Fibroblast of skin of right quadriceps (primary cell): ENCODE data around the gene PINK1.

Experiments
- DNase-seq: peaks from one replicate; pipeline ENCODE4 v3.0.0-alpha.2; 2013

Gene PINK1

DNA sequence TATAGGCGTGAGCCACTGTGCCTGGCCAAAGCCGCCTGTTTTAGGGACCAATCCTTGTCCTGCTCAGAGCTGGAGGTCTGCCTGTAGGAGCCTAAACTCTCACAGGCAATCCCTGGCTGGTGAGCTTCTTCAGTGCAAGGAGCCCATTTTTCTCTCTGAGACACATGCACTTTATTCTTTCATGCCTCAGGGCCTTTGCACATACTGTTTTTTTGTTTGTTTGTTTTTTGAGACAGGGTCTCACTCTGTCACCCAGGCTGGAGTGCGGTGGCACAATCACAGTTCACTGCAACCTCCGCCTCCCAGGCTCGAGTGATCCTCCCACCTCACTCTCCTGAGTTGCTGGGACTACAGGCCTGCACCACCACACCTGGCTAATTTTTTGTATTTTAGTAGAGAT lies 21.6 kb upstream of the PINK1 start:
- DNase-seq = no peak

DNA sequence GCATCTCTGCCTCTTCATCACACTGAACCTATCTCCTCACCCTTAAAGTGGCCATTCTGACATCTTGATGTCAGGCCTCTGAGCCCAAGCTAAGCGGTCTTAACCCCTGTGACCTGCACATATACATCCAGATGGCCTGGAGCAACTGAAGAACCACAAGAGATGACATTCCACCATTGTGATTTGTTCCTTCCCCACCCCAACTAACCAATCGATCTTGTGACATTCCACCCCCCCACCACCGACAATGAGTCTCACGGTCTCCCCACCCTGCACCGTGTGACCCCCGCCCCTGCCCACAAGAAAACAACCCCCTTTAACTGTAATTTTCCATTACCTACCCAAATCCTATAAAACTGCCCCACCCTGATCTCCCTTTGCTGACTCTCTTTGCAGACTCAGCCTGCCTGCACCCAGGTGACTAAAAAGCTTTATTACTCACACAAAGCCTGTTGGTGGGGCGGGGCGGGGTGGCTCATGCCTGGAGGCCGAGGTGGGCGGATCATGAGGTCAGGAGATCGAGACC lies 21.0 kb upstream of the PINK1 start:
- no peak for DNase-seq

DNA sequence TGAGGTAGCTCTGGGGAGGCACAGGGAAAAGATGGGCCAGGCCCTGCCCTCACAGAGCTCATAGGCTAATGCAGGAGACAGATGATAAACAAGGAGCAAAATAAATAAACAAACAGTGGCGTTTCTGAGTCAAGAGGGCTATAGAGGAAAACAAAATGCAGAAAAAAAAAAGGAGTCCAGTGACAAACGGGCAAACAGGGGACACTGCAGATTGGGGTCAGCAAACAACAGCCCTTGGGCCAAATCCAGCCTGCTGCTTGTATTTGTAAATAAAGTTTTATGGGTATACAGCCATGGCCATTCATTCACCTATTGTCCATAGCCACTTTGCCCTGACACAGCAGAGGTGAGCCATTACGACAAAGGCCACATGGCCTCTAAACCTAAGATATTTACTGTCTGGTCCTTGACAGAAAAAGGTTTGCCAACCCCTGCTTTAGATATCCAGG lies 19.1 kb upstream of the PINK1 start:
- DNase-seq = no peak

DNA sequence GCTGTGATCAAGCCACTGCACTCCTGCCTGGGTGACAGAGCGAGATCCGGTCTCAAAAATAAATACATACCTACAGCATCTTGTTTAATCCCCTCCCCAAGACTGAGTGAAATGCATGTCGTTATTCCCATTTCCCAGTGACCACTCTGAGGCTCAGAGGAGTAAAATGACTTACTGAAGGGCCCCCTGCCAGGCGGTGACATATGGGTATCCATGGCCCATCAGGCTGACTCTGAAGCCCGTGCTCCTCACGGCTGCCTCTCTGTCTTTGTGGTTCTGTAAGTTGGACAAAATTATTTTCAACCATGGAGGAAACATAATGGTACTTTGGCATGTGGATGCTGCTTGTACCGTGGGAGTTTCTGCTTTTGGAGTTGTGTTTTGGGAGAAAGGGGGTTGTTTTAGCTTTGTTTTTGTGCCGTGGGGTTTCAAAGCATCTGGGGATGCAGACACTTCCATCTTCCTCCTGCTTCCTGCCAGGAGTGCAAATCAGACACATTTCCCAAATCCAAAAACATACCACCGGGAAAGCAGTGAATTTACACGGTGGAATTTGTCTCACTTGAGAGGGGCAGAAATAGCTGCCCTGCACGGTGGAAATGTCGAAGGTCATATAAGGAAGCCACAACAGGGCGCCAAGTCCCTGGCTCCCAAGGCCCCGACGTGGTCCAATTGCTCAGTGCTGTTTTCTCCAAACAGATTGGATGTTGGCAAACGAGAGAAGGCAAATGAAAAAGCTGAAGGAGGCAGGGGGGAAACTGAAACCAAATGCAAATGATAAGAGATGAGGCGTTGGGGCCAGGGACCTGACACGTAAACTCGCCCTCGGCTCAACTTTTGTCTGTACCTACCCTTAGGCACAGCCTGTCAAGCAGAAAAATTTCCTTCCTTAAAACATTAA lies 17.1 kb upstream of the PINK1 start:
- DNase-seq = no peak

DNA sequence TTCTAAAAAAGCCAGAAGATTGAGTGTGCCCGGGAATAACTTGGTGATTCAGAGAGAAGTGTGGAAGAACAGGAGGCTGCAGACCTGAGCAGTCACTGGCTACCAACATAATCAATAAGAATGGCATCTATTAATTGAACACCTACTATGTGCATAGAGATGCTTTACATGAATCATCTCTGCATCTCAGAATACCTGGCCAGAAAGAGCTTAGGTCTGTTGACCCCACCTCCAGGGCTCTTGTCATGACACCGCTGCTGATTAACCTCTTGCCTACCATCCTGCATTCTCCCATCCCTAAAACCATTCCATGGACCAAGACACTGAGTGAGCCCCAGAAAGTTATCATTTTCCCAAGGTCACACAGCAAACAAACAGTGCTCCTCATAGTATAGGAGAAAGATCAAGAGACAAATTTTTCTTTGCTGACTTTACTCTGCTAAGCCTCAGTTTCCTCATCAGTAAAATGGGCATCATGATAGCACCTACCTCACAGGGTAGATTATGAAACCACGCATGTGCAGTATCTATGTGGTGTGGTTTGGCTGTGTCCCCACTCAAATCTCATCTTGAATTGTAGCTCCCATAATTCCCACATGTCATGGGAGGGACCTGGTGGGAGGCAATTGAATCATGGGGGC lies 16.3 kb upstream of the PINK1 start:
- DNase-seq = no peak

DNA sequence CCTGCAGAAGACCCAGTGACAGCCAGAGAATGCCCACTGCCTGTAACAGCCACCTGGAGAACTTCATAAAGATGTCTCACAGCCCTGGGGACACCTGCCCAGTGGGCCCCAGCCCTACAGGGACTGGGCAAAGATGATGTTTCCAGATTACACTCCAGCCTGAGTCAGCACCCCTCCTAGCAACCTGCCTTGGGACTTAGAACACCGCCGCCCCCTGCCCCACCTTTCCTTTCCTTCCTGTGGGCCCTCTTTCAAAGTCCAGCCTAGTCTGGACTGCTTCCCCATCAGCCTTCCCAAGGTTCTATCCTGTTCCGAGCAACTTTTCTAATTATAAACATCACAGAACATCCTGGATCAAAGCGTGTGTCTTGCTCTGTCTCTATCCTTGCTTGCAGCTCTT lies 14.7 kb upstream of the PINK1 start:
- no peak for DNase-seq

DNA sequence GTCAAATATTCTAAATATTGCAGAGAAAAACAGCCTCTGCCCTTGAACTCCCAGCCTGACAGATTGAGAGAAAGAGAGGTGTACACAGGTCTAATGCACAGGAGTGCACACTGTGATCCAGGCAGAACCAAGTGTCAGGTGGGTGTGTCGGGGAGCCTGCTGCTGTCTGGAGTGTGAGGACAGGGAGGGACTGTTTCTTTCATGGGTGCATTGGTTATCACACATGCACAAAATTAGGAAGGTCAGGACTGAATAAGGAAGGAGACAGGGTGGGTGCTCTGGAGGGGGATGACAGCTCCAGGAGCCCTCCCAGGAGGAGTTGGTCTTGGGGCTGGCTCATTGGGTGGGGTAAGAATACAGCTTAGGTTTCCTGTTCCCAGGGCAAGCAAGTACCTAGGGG lies 13.3 kb upstream of the PINK1 start:
- no peak for DNase-seq

DNA sequence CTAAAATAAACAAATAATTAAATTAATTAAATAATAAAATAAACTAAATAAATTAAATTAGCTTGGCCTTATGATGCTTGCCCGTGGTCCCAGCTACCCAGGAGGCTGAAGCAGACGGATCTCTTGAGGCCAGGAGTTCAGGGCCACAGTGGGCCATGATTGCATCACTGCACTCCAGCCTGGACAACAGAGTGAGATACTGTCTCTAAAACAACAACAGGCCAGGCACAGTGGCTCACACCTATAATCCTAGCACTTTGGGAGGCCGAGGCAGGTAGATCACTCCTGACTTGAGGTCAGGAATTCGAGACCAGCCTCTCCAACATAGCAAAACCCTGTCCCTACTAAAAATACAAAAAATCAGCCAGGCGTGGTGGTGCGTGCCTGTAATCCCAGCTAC lies 12.2 kb upstream of the PINK1 start:
- DNase-seq = no peak

DNA sequence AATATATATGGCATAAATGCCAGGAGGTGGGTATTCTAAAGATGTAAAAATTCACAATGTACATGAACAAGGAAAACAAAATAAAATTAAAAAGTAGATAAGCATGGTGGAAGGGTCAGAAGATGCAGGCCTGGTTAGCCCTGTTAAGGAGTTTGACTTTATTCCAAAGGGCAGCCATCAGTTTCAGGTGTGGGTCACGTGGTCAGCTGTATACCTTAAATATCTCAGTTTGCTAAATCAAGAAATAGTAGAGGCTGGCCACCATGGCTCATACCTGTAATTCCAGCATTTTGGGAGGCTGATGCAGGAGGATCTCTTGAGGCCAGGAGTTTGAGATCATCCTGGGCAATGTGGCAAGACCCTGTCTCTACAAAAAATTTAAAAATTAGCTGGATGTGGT lies 8.5 kb upstream of the PINK1 start:
- no peak for DNase-seq

DNA sequence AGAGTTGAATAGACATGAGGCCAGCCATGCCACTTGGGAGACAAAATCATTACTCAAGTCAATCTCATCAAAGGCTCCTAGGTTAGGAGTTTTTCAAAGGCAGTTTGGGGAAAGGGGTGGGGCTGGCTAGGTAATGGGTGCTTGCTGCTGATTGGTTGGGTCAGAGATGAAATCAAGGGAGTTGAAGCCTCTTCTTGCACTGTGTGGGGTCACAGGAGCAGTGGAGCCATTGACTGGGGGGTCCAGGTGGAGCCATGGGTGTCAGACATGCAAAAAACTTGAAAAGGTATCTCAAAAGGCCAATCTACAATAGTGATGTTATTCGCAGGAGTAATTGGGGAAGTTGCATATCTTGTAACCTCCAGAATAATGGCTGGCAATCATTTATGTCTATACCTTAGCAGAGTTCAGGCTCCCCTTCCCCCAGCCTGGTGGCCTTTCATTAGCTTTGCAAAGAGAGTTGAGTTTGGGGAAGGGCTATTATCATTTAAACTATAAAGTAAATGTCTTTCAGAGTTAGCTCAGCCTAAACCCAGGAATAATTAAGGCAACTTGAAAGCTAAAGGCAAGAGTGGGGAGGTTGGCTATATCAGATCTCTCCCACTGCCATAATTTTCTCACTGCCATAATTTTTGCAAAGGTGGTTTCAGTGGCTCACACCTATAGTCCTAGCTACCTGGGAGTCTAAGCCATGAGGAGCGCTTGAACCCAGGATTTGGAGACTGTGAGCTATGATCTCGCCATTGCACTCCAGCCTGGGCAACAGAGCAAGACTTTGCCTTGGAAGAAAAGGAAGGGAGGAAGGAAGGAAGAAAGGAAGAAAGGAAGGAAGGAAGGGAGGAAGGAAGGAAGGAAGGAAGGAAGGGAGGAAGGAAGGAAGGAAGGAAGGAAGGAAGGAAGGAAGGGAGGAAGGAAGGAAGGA lies 7.8 kb upstream of the PINK1 start:
- no peak for DNase-seq

DNA sequence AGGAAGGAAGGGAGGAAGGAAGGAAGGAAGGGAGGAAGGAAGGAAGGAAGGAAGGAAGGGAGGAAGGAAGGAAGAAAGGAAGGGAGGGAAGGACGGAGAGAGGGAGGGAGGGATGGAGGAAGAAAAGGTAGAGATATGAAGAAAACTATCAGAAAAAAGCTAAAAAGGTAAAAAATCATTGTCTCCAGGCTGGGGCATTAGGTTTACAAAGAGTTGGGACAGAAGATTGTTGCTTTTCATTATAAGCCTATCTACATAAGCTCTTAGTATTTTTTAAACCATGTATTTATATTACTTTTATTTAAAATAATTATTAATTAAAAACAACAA lies 7.2 kb upstream of the PINK1 start:
- no peak for DNase-seq

DNA sequence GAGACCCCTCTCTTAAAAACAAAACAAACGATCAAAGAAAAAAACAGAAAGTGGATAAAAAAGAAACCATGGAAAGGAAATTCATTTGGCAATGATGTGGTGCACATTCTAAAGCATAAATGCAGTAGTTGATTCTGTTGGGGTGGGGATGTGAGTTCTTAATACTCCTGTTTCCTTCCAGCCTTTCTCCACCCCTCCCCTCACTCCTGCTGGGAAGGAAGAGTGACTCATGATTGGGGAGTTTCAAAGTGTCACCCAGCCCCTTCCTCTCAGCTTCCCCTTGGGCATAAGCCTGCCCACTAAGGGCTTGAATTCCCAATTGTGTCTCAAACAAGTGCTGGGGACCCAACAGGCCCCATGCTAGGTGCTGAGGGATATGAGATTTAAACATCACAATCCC lies 6.7 kb upstream of the PINK1 start:
- DNase-seq = no peak

DNA sequence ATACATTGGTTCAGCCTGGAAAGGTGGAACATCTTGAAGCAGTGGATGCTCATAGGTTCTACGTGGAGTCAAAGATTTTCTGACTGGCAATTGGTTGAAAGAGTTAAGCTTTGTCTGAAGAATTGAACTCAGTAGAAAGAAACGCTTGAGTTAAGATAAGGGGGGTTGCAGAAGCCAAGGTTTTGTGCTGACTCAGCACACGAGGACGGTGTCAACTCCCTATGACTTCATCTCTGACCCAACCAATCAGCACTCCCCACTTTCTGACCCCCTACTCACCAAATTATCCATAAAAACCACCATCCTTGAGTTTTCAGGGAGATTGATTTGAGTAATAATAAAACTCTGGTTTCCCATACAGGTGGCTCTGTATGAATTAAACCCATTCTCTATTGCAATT lies 2.5 kb upstream of the PINK1 start:
- no peak for DNase-seq

DNA sequence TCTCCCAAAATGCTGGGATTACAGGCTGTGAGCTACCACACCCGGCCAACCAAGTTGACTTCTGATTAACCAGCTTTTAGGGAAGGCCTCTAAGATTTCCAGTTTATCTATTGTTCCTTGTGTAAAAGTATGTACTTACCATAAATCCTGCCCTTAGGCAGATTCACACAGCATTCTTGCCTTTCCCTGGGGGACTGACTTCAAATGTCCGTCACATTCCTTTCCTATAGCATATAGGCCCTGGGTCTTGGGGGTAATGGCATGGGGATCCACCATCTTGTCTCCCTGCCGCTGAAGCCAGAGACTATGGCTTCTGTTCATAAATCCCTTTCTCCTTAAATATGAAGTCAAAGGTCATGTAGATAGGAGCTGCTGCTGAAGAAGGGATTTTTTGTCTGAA lies 872 bp upstream of the PINK1 start:
- DNase-seq = peak; percentile 43

DNA sequence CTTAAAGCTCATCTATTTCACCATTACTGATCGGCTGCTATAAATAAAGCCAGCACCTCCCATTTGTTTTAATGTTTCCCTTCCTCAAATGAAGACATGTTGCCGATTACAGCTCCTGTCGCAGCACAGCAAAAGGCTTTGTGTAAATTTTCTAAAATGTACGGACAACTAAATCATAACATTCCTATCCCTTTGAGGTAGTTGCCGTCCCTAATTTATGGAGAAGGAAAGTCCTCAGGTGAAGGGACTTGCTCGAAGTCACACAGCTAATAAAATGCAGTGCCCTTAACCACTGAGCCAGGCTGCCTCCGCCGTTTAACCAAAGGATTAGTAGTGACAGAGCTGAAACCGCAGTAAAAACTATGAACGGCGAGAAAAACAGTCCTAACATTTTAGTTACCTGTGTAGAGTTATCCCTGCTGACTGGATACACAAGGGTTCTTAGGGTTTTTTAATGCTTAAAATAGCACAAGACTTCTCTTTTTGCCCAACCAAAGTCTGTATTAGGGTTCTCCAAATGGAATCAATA lies 871 bp downstream of the PINK1 start:
- no peak for DNase-seq

DNA sequence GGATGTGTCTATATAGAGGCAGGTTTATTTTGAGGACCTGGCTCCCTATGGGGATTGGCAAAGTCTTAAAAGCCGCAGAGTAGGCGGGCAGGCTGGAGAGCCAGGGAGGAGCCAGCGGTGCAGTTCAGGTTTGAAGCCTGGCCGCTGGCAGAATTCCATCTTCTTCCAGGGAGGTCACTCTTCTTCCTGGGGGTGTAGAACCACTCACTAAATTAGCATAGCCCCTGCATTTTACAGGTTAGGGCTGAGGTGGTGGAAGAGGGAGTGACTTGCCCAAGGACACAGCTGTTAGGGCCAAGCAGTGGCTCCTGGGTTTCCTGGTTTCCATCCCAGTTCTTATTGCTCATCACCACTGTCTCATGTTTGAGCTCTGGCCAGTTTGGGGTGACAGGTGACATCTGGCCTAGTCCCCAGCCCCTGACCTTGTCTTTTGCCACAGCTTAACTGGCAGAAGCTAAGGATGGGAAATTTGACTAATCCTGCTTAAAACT lies 1.4 kb downstream of the PINK1 start:
- DNase-seq = peak; percentile 39

DNA sequence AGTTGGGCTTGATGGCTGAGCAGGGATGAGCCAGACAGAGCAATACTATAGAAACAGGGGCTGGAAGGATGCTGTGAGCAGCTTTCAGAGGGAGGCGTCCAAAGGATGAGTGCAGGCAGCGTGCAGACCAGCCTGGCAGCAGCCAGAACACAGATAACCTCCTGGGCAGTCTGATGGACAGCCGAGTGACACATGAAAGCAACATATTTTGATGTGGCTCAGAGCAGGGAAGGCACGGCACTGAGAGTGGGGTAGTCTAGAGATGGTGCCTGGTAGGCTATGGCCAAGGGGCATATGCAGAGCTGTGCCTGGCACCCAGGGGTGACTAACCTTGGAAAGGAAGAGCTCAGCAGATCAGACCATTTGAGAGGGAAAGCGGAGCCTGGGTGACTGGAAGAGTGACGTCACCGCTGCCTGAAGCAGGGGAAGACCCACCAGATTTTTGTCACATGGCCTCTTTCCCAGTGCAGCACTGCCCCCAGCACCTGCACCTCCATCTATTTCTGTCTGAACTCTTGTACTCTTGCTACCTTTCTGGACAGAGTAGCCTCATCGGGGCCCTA lies 3.6 kb downstream of the PINK1 start:
- no peak for DNase-seq

DNA sequence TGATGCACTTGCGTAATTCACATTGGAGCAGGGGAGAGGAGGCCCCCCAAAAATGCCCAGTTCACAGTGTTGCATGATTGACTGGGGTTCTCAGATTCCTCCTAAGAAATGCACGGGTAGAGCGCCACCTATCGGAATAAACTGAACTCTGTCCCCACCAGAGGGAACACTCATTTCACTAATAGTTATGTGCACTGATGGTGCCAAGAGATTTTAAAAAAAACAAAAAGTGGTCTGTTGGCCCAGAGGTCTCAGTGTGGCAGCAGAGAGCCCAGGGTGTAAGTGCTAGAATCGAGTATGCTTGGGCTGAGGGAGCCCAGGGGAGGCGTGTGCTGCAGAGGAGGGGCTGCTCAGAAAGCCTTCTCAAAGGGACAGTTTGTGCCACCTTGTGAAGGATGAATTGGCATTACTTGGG lies 6.9 kb downstream of the PINK1 start:
- peak; percentile 51 for DNase-seq

DNA sequence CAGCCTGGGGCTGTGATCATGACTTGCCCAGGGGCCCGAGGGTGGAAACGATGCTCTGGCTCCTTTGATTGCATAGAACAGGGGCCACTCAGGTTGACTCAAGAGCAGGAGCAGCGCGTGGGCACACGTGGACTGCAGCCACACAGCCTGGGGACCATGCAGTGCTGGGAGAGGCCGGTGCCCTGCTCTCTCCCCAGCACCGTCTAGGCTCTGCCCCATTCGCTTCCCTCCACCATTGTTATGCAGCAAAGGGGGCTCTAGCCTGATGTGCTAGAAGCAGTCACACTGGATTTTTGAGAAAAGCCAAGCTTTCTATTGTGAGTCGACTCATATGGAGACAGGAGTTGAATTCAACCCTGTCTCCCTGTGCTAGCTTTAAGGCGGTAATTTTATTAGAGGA lies 8.7 kb downstream of the PINK1 start:
- no peak for DNase-seq

DNA sequence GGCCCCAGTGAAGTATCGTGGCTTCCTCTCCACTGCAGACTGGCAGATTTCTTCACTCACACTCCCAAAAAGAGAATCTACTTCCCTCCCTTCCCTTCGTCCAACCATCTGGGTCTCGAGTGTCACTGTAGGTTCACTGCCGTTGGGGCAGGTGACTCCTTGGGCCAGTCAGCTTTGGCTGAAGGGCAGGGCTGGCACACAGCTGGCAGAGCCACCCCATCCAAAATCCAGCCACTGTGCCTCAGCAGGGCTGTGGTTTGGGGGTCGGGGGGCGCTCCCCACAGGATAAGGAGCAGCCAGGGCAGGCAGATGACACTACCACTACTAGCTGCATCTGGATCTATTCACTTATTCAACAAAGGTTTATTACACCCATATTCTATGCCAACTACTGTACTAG lies 9.8 kb downstream of the PINK1 start:
- DNase-seq = no peak

DNA sequence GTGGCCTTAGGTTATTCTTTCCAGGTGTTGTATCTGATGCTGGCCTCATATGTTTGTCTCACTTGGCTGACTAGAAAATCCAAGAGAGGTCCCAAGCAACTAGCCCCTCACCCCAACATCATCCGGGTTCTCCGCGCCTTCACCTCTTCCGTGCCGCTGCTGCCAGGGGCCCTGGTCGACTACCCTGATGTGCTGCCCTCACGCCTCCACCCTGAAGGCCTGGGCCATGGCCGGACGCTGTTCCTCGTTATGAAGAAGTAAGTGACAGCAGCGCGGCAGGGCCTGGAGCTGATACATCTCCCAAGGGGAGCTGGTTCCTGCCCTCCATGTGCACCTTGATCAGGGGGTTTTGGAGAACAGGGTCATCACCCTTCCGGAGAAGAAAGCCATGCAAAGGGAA lies 11.2 kb downstream of the PINK1 start:
- DNase-seq = no peak

DNA sequence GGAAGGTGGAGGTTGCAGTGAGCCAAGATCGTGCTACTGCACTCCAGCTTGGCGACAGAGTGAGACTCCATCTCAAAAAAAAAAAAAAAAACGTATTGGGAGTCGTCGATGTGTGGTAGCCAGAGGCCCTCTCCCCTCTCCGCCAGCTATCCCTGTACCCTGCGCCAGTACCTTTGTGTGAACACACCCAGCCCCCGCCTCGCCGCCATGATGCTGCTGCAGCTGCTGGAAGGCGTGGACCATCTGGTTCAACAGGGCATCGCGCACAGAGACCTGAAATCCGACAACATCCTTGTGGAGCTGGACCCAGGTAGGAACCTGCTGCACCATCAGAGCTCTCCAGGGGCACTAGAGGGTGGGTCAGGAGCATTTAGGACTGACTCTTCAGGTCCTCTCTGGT lies 12.2 kb downstream of the PINK1 start:
- no peak for DNase-seq

DNA sequence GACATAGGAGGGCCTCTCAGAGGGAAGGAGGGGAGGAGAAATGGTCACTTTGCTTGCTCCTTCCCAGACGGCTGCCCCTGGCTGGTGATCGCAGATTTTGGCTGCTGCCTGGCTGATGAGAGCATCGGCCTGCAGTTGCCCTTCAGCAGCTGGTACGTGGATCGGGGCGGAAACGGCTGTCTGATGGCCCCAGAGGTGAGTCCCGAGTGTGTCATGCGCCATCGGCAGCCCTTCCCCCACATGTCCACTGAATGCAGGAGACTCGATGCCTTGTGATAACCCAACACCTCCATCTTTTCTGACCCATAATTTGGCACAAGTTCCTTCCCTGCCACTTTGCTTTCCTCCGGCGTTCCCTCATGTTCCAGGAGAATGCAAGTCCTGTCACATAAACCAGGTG lies 15.2 kb downstream of the PINK1 start:
- DNase-seq = no peak
